GM21390 (cell line): ENCODE results near the gene HIF1A.
A peak's percentile ranks its signal among the peaks of the same experiment; 100 is the strongest.
"Not testable (repeated sequence)": the region's sequence is repeated elsewhere in the genome, so short reads cannot be mapped to it uniquely, and the experiment has no call there.

ENCODE experiments used
- ATAC-seq: cut with Tn5 transposase; IDR thresholded peaks from one replicate; pipeline ENCODE4 v1.9.1; 2021; ENCODE audit not compliant: unreplicated experiment

HIF1A gene

DNA sequence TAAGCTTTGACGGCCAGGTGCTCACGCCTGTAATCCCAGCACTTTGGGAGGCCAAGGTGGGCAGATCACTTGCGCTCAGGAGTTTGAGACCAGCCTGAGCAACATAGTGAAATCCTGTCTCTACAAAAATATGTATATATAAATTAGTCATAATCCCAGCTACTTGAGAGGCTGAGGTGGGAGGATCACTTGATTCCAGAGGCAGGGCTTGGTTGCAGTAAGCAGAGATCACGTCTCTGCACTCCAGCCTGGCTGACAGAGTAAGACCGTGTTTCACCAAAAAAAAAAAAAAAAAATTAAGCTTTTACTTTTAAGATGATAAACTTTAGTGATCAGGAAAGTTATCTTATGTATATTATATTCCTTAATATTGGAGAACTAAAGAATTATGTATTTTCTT lies 48.9 kb downstream of the HIF1A start:
- ATAC-seq, result no peak

GRCh38 chr14:61746346-61746745 lies 51.0 kb downstream of the HIF1A start:
- not testable (repeated sequence) for ATAC-seq

DNA sequence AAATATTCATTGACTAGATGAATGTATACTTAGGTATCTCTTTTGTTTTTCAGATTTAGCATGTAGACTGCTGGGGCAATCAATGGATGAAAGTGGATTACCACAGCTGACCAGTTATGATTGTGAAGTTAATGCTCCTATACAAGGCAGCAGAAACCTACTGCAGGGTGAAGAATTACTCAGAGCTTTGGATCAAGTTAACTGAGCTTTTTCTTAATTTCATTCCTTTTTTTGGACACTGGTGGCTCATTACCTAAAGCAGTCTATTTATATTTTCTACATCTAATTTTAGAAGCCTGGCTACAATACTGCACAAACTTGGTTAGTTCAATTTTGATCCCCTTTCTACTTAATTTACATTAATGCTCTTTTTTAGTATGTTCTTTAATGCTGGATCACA lies 51.6 kb downstream of the HIF1A start:
- ATAC-seq, result no peak

GRCh38 chr14:61747342-61747741 lies 52.0 kb downstream of the HIF1A start:
- no peak for ATAC-seq

GRCh38 chr14:61749264-61749663 lies 54.0 kb downstream of the HIF1A start:
- no peak for ATAC-seq

- no peak for ATAC-seq
These were observed 54.6 kb downstream of the HIF1A start for GRCh38 chr14:61749867-61750266.

GRCh38 chr14:61750708-61751474 lies 55.6 kb downstream of the HIF1A start:
- ATAC-seq, result peak; percentile 84

DNA sequence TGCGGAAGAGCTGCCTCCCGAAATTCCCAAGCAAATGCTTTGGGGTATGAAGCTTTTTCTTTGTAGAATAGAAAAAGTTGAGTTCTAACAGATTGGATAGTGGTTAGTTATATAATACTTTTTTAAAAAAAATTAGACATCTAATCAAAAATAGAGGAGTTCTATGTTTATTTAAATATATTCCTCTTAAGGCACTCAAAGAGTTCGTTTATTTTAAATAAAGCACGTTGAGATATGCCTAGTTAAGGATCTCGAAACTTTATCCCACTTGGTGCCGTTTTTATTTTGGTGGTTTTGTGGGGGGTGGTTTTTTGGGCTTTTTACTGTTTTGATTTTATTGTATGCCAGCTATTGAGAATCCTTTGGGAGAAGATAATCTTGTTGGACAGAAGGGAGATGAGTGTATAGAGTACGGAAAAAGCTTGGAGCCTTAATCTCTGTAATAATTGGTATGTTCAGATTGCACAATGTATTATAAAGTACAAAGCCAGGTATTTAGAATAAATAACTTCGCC lies 56.2 kb downstream of the HIF1A start:
- no peak for ATAC-seq

- ATAC-seq, result peak; percentile 42
These were observed 57.3 kb downstream of the HIF1A start for GRCh38 chr14:61752626-61753025.

DNA sequence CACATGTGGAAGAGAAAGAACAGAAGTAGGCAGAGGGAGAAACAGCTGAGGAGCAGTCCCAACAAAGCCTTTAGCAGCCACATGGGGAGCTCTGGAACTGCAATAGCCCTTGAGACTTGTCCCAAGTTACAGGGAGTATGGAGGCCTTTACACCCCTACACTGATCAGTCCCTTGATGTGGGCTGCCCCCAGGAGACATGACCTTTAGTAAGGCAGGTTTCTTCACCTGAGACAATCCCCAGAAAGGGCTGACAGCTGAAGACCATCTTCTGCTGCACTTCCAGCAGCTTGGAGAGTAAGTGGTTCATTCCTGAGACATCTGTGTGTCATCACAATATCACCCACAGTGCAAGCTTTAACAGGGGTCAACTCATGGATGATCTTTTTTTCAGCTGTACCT lies 58.3 kb downstream of the HIF1A start:
- ATAC-seq, result no peak

DNA sequence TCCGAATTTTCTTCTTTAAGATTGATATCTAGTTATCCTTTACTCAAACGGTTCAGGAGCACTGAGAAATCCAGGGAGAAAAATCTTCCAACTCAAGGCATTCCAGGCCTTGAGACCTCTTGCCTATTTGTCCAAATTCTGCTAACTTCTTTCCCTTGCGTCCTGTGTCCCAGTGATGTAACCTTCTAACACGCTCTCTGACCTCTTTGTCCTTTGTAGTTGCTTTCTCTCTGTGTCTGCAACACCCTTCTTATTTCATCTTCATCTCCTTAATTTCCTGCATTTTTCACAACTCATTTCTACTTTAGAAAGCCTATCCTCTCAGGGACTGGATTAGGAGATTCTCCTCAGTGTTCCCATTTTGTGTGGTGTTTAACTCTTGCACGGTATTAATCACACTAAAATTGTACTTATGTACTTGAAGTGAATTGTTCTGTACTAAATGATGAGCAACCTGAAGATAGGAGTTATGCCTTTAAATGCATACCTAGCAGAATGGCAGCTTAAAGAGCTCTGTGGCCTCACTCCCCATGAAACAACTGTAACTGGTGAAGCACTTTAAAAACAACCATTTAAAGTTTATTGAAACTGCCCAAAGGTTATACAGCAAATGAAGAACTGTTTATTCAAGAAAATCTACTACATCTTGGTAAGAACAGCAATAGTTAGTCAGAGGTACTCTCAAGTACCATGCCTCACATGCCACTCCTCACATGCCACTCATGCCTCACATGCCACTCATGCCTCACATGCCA lies 59.5 kb downstream of the HIF1A start:
- no peak for ATAC-seq

- ATAC-seq, result not testable (repeated sequence)
These were observed 60.0 kb downstream of the HIF1A start for GRCh38 chr14:61755382-61755742.

DNA sequence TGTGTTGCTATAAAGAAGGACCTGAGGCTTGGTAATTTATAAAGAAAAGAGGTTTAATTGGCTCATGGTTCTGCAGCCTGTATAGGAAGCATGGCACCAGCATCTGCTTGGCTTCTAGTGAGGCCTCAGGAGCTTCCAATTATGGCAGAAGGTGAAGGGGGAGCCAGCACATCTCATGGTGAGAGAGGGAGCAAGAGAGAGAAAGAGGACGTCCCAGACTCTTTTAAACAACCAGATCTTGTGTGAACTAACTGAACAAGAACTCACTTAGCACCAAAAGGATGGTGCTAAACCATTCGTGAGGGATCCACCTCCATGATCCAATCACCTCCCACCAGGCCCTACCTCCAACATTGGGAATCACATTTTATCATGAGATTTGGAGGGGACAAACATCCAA lies 60.8 kb downstream of the HIF1A start:
- no peak for ATAC-seq

GRCh38 chr14:61759878-61760277 lies 64.6 kb downstream of the HIF1A start:
- ATAC-seq, result no peak

- ATAC-seq, result no peak
These were observed 66.2 kb downstream of the HIF1A start for GRCh38 chr14:61761557-61761956.

- ATAC-seq, result peak; percentile 99
These were observed 66.9 kb downstream of the HIF1A start, which contains the start of gene SNAPC1 for GRCh38 chr14:61761959-61762786. Gene SNAPC1 (plus strand): TSS chr14:61762420. CDS start chr14:61762461, 41 bp downstream.

GRCh38 chr14:61764342-61765122 lies 69.2 kb downstream of the HIF1A start:
- ATAC-seq, result no peak

DNA sequence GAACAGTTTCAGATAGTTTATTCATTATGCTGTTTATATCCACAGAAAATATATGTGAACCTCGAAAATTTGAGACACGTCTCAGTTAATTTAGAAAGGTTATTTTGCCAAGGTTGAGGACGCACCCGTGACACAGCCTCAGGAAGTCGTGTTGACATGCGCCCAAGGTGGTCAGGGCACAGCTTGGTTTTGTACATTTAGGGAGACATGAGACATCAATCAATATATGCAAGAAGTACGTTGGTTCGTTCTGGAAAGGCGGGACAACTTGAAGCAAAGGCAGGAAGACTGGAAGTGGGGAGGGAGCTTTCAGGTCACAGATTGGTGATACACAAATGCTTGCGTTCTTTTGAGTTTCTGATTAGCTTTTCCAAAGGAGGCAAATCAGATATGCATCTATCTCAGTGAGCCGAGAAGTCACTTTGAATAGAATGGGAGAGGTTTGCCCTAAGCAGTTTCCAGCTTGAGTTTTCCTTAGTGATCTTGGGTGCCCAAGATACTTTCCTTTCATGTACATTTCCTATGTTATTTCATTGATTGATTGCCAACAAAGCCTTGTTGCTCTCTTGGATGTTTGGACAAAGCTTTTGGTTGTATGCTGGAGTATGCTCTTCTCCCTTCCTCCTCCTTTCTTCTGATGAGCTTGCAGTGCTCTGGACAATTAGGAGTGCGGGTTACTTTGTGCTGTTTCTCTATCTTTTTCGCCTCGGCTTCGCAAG lies 70.1 kb downstream of the HIF1A start:
- no peak for ATAC-seq

- ATAC-seq, result no peak
These were observed 70.8 kb downstream of the HIF1A start for GRCh38 chr14:61766151-61766550.

DNA sequence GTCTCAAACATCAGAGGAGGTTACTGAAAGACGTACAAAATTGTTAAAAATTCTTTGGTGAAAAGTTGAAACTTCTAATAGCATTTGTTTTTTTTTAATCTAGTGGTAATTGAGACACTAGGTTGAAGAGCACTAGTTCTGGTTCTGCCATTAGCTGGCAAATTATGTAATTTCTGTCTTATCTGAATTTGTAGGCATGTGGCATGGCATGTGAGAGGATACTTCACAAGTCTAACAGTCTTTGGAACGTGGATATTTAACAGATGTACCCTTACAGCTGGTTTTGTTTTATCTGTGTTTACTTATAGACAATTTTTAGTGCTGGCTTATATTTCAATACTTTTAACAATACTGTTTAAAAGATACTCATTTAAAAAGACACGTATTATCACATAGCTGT lies 72.9 kb downstream of the HIF1A start:
- ATAC-seq, result no peak
